Measurements from ENCODE around the gene MOCS3.

DNA sequence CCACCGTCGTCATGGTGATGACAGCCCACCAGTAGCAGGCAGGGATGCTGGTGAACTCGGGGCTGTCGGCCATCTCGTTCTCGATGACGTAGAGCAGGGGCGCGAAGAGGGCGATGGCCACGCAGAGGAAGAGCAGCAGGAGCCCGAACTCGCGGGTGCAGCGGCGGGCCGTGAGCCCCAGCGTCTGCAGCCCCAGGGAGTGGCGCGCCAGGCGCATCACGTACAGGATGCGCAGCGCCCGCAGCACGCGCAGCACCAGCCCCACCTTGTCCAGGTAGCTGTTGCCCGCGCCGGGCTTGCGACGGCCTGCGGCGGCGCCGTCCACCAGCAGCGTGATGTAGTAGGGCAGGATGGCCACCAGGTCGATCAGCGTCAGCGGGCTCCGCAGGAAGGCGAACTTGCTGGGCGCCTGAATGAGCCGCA lies 45.7 kb downstream of the MOCS3 start:
- TF ChIP-seq POLR2A (IDR thresholded peaks at IDR 0.05; ENCODE audit: extremely low read depth, insufficient read length) (no peak), MYC (IDR thresholded peaks at IDR 0.05; ENCODE audit: low read depth, low read length) (no peak)
- TF ChIP-seq, protein P1, sequence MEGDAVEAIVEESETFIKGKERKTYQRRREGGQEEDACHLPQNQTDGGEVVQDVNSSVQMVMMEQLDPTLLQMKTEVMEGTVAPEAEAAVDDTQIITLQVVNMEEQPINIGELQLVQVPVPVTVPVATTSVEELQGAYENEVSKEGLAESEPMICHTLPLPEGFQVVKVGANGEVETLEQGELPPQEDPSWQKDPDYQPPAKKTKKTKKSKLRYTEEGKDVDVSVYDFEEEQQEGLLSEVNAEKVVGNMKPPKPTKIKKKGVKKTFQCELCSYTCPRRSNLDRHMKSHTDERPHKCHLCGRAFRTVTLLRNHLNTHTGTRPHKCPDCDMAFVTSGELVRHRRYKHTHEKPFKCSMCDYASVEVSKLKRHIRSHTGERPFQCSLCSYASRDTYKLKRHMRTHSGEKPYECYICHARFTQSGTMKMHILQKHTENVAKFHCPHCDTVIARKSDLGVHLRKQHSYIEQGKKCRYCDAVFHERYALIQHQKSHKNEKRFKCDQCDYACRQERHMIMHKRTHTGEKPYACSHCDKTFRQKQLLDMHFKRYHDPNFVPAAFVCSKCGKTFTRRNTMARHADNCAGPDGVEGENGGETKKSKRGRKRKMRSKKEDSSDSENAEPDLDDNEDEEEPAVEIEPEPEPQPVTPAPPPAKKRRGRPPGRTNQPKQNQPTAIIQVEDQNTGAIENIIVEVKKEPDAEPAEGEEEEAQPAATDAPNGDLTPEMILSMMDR (IDR thresholded peaks at IDR 0.05; ENCODE audit: low read depth, low read length): no peak
- TF ChIP-seq, protein P2, sequence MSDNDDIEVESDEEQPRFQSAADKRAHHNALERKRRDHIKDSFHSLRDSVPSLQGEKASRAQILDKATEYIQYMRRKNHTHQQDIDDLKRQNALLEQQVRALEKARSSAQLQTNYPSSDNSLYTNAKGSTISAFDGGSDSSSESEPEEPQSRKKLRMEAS (IDR thresholded peaks at IDR 0.05; ENCODE audit: low read depth, low read length): no peak

Data from NB4 (cell line).